HG03159 (cell line): ENCODE data around the gene MYO9B.

Experiments used
- ATAC-seq: cut with Tn5 transposase; IDR thresholded peaks from one replicate; pipeline ENCODE4 v1.9.1; 2021; ENCODE audit warnings: mild to moderate bottlenecking, moderate library complexity; ENCODE audit not compliant: unreplicated experiment

MYO9B gene

DNA sequence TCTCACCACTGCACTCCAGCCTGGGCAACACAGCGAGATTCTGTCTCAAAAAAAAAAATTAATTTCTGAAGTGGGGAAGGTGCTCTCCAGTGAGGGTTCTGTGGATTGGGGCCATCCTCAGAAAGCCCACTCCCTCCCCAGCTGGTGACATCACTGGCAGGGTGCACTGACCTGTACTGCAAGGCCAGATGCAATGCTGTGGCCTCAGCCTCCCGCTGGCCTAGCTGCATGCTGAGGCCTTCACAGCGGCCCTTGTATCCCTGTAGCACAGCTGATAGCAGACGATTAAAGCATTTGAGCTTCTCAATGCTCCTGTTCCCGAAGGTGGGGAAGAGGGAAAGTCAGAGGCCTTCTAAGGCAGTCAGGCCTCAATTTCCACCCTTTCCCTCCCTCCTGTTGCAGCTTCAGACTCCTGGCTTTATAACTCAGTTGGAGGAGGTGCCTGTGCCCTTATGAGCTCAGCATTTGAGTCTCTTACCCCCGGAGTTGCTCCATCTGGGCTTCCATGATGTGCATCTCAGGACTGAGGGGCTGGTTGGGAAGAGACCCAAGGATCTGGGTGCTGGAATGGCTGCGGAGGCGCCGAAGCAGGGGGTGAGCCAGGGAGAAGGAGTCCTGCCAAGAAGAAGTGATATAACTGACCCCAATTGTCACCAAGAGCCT, 183.7 kb downstream of the MYO9B start:
- no peak for ATAC-seq

DNA sequence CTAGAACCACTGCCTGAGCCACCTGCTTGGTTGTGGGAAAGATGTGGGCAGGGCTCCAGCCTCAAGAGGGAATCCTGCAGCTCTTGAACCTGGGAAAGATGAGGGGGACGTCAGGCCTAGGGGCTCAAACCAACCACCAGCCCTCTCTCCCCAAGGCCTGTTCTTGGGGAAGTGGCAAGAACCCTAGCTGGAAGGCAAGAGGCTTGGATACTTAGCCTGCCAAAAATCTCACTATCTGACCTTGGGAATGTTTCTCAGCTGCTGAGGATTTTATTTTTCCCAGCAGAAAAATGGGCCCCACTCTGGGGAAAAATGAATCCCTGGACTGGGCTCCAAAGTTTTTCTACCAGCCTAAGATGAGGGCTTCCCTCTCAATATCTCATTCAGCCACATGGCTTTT, 184.4 kb downstream of the MYO9B start:
- ATAC-seq = no peak

DNA sequence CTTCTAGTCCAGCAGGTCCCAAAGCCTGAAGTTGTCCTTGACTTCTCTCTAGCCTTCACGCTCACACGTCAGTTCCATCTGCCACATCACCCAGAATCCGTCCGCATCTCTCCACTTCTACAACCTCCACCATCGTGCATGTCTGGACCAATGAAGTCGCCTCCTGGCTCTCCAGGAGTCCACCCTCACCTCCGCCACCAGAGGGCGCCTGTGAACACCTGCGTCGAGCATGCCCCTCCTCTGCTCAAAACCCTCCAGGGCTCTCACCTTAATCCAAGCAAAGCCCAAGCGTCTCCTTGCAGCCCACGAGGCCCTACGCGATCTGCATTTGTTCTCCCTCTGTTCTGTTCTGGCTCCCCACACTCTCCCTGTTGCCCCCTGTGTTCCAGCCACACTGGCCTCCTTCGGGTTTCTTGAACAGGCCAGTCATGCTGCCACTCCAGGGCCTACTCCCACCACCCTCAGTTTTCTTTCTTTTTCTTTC, 185.3 kb downstream of the MYO9B start:
- peak; percentile 70 for ATAC-seq

DNA sequence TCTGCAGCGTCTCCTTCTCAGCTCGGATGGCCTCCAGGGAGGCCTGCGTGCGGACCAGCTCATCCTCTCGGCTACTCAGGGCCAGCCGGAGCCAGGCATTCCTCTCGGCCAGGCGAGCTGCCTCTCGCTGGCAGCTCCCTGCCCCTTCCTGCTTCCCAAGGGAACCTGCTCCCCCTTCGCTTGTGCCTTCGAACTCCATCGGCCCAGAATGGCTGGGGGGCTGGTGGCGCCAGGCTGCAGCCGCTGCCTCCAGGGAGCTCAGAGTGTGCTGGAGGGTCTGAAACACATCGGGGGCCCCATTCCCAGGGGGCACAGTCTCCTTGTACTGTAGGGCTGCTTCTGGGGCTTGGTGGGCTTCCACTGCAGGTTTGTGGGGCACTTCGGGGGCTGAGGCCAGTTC, 187.0 kb downstream of the MYO9B start:
- no peak for ATAC-seq
